Measurements from ENCODE around the gene FAM13C.
"Not testable (repeated sequence)": the region's sequence is repeated elsewhere in the genome, so short reads cannot be mapped to it uniquely, and the experiment has no call there.

The FAM13C gene

DNA sequence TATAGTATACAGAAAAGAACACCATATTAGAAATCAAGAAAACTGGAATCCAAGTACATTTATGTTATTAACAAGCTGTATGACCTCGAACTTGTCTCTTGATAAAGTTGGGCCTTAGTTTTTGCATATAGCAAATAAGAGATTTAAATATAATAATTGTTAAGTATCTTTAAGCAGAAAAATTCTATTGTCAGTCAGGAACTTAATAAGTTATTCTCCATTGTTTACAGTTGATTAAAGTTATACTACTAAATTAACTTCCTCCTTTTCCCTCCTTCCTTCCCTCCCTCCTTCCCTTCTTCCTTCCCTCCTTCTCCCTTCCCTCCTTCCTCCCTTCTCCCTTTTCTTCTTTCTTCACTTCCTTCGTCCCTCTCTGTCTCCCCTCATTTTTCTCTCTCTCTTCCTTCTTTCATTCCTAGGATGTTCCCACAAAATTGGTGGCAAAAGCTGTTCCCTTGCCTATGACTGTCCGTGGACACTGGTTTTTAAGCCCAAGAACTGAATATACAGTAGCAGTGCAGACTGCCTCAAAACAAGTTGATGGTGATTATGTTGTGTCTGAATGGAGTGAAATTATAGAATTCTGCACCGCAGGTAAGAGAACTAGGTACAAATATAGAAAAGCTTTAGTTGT lies 126.2 kb downstream of the FAM13C start:
- no peak overlapping the region for H3K4me3 ChIP-seq (ENCODE audit: low read length)
- no peak for DNase-seq (ENCODE audit: low read depth)
- TF ChIP-seq, protein P1, sequence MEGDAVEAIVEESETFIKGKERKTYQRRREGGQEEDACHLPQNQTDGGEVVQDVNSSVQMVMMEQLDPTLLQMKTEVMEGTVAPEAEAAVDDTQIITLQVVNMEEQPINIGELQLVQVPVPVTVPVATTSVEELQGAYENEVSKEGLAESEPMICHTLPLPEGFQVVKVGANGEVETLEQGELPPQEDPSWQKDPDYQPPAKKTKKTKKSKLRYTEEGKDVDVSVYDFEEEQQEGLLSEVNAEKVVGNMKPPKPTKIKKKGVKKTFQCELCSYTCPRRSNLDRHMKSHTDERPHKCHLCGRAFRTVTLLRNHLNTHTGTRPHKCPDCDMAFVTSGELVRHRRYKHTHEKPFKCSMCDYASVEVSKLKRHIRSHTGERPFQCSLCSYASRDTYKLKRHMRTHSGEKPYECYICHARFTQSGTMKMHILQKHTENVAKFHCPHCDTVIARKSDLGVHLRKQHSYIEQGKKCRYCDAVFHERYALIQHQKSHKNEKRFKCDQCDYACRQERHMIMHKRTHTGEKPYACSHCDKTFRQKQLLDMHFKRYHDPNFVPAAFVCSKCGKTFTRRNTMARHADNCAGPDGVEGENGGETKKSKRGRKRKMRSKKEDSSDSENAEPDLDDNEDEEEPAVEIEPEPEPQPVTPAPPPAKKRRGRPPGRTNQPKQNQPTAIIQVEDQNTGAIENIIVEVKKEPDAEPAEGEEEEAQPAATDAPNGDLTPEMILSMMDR (conservative IDR thresholded peaks at IDR 0.05; ENCODE audit: low read length) = no peak

DNA sequence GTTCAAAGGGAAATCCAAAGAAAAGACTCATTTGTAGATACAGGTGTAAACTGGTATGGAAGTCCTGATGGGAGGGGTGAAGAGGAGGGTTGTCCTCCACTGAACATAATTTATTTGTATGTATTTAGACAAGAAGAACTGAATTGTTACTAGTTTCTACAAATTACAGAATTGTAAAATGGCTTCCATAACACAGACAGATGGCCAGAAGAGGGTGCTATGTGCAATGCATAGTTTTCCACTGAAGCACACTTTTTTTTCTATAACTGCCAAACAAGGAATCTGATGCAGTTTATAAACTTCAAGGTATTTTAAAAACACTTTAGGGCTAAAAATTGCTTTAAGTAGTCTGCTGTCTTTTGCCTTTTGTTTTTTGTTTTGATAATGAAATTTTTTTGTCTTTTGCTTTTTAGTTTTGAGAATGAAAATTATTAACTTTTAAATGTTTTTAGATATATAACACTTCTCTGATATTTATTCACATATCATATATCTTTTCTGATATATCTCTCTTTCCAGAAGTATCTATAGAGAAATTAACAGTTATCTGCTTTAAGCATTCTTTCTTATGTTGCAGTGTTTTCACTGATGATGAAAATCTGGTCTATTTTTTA lies 127.4 kb downstream of the FAM13C start:
- TF ChIP-seq, protein P1 (conservative IDR thresholded peaks at IDR 0.05; ENCODE audit: low read length) = peak; percentile 79
- peak; percentile 55 for DNase-seq (ENCODE audit: low read depth)
- no peak overlapping the region for H3K4me3 ChIP-seq (ENCODE audit: low read length)

DNA sequence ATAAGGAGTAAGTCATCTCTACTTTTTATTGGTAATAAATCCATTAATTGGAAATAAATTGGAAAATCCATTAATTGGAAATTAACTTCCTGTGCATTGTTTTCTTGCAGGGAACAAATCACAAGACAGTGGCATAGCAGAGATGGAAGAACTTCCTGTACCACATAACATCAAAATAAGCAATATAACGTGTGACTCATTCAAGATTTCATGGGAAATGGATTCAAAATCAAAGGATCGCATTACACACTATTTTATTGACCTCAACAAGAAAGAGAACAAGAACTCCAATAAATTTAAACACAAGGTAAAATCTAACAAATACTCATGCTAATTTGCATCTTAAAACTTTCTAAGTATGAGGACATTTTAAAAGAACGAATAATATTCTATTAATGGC lies 128.2 kb downstream of the FAM13C start:
- DNase-seq (ENCODE audit: low read depth) = no peak
- TF ChIP-seq, protein P1 (conservative IDR thresholded peaks at IDR 0.05; ENCODE audit: low read length) = no peak
- H3K4me3 ChIP-seq (ENCODE audit: low read length) = no peak overlapping the region

DNA sequence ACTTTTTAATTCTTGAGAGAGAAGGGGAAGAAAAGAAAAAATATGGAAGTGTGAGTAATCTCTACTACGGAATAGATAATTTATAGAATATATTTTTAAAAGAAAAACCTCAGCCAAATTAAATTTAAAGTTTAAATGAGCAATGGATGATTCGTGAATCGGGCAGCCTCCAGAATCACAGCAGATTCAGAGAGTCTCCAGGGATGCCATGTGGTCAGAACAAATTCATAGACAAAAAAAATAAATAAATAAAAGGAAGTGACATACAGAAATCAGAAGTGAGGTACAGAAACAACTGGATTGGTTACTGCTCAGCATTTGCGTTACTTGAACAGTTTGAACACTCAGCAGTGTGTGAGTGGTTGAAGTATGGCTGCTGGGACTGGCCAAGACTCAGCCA lies 132.9 kb downstream of the FAM13C start:
- H3K4me3 ChIP-seq (ENCODE audit: low read length) = no peak overlapping the region
- TF ChIP-seq, protein P1 (conservative IDR thresholded peaks at IDR 0.05; ENCODE audit: low read length) = no peak
- peak; percentile 4 for DNase-seq (ENCODE audit: low read depth)

DNA sequence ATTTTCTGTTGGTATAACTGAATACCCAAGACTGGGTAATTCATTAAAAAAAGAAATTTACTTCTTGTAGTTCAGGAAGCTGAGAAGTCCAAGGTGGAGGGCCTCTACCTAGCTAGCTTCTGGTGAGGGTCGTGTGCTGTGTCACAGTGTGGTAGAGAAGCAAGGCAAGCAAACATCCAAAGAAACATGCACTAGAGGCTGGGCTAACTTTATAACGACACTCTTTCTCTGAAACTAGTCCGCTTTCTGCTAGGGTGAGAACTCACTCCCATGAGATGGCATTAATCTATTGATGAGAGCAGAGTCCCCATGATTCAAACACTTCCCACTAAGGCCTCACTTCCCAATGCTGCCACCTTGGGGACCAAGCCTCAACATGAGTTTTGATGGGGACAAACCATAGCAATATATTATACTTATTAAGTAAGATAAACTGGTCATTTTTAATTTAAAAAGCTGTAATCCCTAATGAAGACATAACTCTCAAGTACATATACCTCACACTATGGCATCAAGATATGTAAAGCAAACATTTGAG lies 135.1 kb downstream of the FAM13C start:
- TF ChIP-seq, protein P1 (conservative IDR thresholded peaks at IDR 0.05; ENCODE audit: low read length) = no peak
- no peak overlapping the region for H3K4me3 ChIP-seq (ENCODE audit: low read length)
- no peak for DNase-seq (ENCODE audit: low read depth)

DNA sequence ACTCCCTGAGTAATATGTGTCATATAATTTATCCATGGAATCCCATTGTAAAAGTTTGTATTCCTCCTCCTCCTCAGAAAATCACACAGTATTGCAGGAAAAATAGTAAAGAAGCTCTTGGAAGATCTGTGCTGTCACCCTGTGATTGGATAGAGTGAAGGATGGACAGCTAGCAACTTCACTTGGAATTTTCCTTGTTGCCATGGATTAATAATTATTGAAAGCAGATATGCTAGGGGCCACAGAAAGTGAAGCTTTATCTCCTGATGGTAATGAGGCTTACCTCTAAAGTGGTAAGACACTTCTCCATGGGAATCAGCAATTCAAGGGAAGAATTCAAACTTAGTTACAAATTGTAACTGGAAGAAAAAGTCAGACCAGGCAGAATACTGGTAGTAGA lies 137.1 kb downstream of the FAM13C start:
- no peak overlapping the region for H3K4me3 ChIP-seq (ENCODE audit: low read length)
- TF ChIP-seq, protein P1 (conservative IDR thresholded peaks at IDR 0.05; ENCODE audit: low read length) = no peak
- no peak for DNase-seq (ENCODE audit: low read depth)

DNA sequence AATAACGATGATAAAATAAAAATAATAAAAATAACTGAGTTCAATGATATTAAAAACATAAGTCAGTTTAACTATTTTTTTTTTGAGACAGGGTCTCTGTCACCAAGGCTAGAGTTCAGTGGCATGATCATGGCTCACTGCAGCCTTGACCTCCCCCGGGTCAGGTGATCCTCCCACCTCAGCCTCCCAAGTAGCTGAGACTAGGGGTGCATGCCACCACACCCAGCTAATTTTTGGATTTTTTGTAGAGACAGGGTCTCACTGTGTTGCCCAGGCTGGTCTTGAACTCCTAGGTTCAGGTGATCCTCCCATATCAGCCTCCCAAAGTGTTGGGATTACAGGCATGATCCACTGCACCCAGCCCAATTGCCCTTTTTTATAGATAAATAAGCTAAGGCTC lies 138.8 kb downstream of the FAM13C start:
- DNase-seq (ENCODE audit: low read depth); H3K4me3 ChIP-seq (ENCODE audit: low read length): not testable (repeated sequence)
